ENCODE results near the gene NCBP2L. TPM values are rescaled to one million over a fixed set of nuclear protein-coding genes. Genes with fewer than 3 reads are reported as not detected.

NCBP2L gene
- polyA plus RNA-seq (ENCODE audit: insufficient read length in 4 of 4), result under 1 TPM in 2 of 4 donors, not detected in 2; 0.14 to 0.20 TPM

GRCh38 chrX:107777536-107777832 is at the start of gene NCBP2L:
Gene NCBP2L, plus strand, starts transcription at chrX:107777733. Its CDS starts 16,488 bp downstream, at chrX:107794221.
- DNase-seq (ENCODE audit: low read depth in 4 of 4, low spot score in 3 of 4), result no peak

- DNase-seq (ENCODE audit: low read depth in 4 of 4, low spot score in 3 of 4), result no peak
Observed at GRCh38 chrX:107728371-107729099, 49.0 kb upstream of the NCBP2L start.

DNA sequence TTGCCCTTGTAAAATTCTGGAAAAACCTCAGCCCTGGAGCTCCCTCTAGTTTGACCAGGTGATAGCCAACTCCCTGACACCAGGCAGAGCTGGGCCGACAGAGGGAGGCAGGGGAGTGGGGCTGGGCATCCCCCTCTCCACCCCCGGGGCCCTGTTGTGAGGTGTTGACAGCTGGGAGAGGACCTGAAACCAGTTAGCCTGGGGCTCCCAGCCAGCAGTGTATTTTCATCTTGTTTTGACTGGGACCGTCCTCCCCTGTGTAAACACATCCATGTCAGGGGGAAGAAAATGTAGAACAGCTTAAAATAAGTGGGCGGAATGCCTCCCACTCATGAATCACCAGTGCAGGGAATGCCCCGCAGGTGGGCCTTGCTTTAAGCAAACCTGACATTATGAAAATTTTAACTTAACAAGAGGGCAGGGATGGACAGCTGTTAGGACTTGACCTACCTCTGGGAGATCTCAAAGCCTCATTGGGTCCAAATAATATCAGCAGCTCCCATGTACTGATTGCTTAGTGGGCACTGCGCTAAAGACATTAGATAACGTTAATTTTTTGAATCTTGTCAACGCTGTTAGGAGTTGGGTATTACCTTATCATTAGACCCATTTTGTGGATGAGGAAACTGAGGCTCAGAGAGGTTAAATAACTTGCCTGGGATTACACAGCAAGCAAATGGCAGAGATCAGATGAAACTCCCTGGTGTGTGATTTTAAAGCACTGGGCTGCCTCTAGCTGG is 47.8 kb upstream of the NCBP2L start:
- no peak for DNase-seq (ENCODE audit: low read depth in 4 of 4, low spot score in 3 of 4)

DNA sequence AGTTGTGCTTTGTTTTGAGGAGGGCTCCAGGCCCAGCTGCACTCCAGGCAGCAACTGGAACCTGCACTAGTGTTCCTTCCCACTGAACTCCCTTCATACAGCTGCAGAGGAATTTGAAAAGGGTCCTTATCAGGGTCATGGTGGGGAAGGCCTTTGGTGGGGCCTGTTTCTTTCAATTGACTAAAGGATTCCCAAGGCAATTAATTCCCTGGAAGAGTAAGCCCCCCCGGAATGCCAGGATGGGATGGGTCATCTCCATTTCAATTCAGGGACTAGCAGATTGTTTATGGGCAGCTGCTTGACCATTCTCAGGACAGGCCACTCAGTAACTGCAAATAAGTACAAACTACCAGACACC is 47.3 kb upstream of the NCBP2L start:
- DNase-seq (ENCODE audit: low read depth in 4 of 4, low spot score in 3 of 4), result no peak

DNA sequence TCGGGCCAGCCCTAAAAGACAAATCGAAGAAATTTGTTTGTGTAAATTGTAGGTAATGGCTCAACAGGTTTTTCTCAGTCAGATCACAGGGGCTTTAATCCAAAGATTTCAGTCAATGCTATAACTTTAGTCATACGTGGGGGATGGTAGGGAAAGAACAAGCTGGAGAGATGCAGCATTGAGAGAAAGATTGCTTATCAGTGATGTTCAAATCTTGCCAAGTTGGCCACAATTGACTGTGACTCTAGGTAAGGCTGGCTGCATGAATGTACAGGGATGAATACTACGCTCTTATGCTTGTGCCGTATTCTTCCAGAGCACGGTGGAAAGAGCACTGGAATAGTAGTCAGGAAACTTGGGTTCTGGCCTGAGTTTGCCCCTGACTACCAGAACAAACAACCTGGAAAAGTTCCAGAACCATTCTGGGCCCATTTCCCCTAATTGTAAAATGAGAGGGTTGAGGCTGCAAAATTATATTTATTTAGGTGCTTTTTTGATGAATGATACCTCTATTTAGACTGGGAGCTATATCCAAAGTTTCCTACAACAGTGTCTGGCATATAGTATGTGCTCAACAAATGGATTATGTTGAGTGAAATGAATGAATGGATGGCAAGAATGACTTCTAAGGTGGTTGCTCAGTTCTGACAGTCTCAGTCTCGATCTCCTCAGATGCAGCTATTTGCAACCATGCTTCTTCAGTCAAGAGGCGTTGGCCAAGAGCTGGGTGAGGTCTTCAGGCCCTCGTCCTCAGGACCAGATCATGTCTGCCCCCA is 46.4 kb upstream of the NCBP2L start:
- no peak for DNase-seq (ENCODE audit: low read depth in 4 of 4, low spot score in 3 of 4)

- DNase-seq (ENCODE audit: low read depth in 4 of 4, low spot score in 3 of 4), result peak; percentile 48 to 64 (median 60)
Observed at GRCh38 chrX:107731831-107732502, 45.6 kb upstream of the NCBP2L start.

- no peak for DNase-seq (ENCODE audit: low read depth in 4 of 4, low spot score in 3 of 4)
Observed at GRCh38 chrX:107733686-107734085, 43.8 kb upstream of the NCBP2L start.

DNA sequence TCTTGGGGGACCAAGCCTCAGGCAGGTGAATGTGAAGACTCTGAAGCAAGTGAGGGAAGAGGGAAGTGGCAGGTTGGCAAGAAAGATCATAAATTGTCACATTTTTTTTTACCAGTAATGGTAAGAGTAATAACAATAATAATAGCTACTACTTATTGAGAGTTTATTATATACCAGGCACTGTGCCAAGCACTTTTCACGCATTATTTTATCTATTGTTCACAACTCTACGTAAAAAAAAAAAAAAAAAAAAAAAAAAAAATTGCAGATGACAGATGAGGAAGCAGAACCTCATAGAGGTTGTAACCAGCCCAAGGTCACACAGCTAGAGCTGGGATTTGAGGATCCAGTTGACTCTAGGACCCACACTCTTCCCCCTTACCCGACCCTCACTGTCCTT is 42.9 kb upstream of the NCBP2L start:
- no peak for DNase-seq (ENCODE audit: low read depth in 4 of 4, low spot score in 3 of 4)

DNA sequence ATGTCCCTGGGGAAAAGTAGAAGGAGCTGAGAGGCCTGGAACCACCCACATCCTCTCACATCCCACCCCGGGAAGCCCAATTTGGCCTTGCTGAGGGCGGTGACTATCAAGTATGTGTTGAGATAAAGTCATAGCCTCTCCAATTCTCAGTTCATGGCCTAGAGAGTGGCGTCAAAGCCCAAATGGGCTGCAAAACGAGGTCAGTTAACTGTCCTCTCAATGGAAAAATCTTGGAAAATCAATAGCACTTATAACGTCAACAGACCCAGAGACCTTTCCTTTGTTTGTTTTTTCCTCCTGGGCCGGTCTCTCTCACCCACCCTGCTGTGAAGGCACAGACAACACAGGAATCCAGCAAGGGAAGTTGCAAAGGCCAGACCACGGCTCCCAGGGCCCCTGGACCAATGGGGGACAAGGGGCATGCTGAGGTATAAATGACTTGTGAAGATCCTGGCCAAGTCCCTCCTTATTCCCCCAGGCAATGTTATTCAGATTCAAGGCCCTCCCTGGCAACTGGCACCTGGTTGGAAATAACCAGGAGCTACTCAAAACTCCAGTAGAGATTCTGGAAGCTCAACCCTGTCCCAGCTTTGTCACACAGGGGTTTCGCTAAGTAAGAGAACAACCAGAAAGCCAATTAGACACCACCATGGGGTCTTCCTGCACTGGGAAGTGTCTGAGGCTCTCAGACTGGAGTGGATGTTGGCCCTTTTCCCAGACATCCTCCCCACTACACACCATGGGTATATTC is 40.6 kb upstream of the NCBP2L start:
- no peak for DNase-seq (ENCODE audit: low read depth in 4 of 4, low spot score in 3 of 4)

- no peak for DNase-seq (ENCODE audit: low read depth in 4 of 4, low spot score in 3 of 4)
Observed at GRCh38 chrX:107738272-107738671, 39.3 kb upstream of the NCBP2L start.

DNA sequence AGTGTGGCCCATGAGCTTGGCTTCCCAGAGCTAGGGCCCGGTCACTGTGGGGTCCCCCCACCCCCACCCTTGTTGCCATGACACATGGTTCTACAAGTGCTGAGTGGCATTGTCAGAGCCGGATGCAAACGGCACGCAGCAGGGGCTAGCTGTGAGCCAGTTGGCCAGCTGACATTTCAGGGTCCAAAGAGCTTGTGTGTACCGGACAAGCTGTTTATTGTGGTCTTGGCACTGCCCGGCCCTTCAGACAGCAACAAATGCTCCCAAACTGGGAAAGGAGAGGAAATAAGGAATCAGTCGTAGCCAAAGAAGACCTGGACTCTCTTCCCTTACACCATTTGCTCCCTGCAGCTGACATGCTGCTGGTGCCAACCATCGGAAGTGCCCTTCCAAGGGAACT is 38.8 kb upstream of the NCBP2L start:
- no peak for DNase-seq (ENCODE audit: low read depth in 4 of 4, low spot score in 3 of 4)

DNA sequence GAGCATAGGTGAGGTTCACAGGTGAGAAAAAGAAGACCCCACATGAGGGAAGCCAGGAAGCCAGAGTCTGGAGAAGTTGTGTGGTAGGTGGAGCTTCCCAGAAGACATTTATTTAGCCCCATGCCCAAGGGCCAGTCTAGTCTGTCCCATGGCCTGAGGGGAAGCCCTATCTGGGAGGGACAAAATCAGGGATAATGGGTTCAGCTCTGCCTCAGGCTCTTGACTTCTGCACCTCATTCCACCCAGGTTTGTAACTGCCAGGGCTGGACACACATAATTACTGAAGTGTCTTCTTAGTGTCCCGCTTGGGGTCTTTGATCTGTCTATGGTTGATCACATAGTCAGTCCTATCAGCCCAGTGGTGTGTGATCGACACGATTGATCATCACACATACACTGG is 38.0 kb upstream of the NCBP2L start:
- no peak for DNase-seq (ENCODE audit: low read depth in 4 of 4, low spot score in 3 of 4)

DNA sequence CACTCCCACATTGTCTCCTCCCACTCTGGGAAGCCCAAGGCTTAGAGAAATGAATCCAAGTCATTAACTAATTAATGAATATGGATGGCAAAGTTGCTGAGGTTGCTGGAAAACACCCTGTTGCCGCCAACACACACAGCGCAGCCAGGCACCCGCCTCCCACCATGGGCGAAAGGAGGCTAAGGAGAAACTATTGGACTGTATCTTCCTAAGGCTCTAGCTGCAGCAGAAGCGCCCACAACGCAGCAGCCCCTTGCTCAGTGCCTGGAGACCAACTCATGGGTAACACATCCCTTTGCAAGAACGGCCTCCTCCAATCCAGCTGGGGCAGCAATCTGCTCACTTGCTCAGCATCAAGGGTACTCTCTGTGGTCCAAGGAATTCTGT is 36.1 kb upstream of the NCBP2L start:
- no peak for DNase-seq (ENCODE audit: low read depth in 4 of 4, low spot score in 3 of 4)

GRCh38 chrX:107742700-107743191 is 34.8 kb upstream of the NCBP2L start:
- no peak for DNase-seq (ENCODE audit: low read depth in 4 of 4, low spot score in 3 of 4)

DNA sequence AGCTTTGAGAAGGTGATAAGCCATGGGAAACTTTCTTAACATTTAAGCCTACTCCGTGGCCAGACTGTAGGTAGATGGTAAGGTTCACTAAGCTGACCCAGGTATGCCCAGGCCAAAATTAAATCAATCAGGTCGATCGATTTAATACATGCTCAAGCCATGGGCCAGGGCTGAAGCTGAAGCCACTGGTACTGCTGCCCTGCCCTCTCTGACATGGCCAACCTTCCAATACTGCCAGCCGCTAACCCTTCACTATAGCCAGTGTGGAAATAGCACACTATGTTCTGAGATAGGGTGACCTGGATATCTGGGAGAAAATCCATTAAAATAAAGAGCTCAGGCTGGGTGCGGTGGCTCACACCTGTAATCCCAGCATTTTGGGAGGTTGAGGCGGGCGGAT is 33.5 kb upstream of the NCBP2L start:
- no peak for DNase-seq (ENCODE audit: low read depth in 4 of 4, low spot score in 3 of 4)

- DNase-seq (ENCODE audit: low read depth in 4 of 4, low spot score in 3 of 4), result no peak
Observed at GRCh38 chrX:107744868-107745267, 32.7 kb upstream of the NCBP2L start.

DNA sequence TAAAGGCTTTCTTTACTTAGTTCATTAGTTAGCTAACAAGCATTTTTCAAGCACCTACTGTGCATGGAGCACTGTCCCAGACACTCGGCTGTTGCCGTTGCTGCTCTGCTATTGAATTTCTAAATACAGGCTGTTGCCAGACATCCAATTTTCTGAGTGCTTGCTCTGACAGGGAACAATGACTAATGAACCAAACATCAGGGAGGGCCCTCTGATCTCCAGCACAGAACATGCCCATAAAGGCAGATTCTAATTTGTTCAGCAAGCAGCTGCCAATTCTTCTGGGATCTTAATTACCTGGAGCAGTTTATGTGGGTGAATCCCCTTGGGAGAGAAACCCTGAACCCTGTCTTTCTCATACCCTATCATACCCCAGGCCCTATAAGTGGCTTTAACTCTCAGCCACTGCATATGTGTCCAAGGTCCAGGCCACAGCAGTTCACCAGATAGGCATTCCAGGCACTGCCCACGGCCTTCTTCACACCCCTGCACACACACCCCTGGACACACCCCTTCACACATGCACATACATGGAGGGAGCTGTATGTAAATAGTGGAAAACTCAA is 29.9 kb upstream of the NCBP2L start:
- no peak for DNase-seq (ENCODE audit: low read depth in 4 of 4, low spot score in 3 of 4)

DNA sequence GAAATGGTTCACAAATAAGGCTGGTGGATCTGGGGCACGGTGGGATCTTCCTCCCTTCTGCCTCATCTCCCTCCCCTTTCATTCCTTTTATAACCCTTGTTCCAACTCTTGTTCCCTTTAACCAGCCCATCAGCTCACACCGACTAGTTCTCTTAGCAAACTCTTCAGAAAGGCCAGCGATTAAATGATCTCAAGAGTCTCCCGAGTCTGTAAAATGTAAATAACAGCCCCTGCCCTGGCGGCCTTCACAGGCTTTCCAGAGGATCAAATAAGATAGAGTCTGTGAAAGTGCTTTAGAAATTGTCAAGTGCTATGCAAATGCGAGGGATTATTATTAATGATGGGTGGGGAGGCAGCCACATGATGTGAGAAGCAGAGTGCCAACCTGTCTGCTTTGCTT is 29.0 kb upstream of the NCBP2L start:
- no peak for DNase-seq (ENCODE audit: low read depth in 4 of 4, low spot score in 3 of 4)

- DNase-seq (ENCODE audit: low read depth in 4 of 4, low spot score in 3 of 4), result no peak
Observed at GRCh38 chrX:107750263-107750662, 27.3 kb upstream of the NCBP2L start.

DNA sequence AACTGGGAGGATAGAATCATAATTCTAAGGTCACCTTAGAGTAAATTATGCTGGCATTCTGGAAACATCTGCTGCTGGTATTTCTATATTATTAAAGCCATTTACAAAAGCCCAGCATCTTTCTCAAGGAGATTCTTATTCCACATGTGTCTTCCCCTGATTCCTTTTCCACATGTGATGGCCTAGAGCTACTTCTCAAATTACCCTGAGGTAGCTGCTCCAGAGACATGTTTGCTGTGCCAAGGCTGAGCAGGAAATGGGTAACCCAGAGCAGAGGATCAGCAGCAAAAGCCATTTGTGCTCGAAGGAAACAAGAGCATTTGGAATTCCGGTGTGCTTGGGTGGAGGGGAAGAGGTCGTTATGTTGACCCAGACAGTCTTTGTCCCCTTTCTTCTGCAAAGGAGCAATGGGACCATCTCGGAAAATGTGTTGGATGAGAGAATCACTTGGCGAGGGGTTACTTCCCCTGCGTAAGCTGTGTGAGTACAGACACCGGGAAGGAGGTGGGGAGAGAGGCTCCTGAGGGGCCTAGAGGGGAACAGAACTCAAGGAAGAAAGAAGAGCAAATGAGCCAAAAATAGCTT is 26.6 kb upstream of the NCBP2L start:
- no peak for DNase-seq (ENCODE audit: low read depth in 4 of 4, low spot score in 3 of 4)

Measured in left renal pelvis (tissue), 4 donors.